ENCODE measurements around the gene C4B.
"Not testable (repeated sequence)": the region's sequence is repeated elsewhere in the genome, so short reads cannot be mapped to it uniquely, and the experiment has no call there.

- TF ChIP-seq CTCF, POLR2A (IDR thresholded peaks at IDR 0.05): not testable (repeated sequence)
These were observed 20.9 kb downstream of the C4B start for GRCh38 chr6:32035283-32036013.
